BLaER1 (cell line): ENCODE results near the gene PLPP4.
"Not testable (repeated sequence)": the region's sequence is repeated elsewhere in the genome, so short reads cannot be mapped to it uniquely, and the experiment has no call there.

ENCODE experiments used
- H3K27ac ChIP-seq: shearing (Covaris generic); formaldehyde crosslinking; 2 replicates; pipeline ENCODE4 v1.8.1; 2022
- H3K27me3 ChIP-seq: shearing (Covaris generic); formaldehyde crosslinking; 2 replicates; pipeline ENCODE4 v1.8.1; 2022
- H3K36me3 ChIP-seq: shearing (Covaris generic); formaldehyde crosslinking; 2 replicates; pipeline ENCODE4 v1.8.1; 2022
- H3K4me1 ChIP-seq: shearing (Covaris generic); formaldehyde crosslinking; 2 replicates; pipeline ENCODE4 v1.8.1; 2022
- H3K4me2 ChIP-seq: shearing (Covaris generic); formaldehyde crosslinking; 2 replicates; pipeline ENCODE4 v1.8.1; 2022
- H3K4me3 ChIP-seq: shearing (Covaris generic); formaldehyde crosslinking; 2 replicates; pipeline ENCODE4 v1.8.1; 2022
- H3K9ac ChIP-seq: shearing (Covaris generic); formaldehyde crosslinking; 2 replicates; pipeline ENCODE4 v1.8.1; 2022
- H3K9me3 ChIP-seq: shearing (Covaris generic); formaldehyde crosslinking; 2 replicates; pipeline ENCODE4 v1.8.1; 2022
- H4K20me1 ChIP-seq: shearing (Covaris generic); formaldehyde crosslinking; 2 replicates; pipeline ENCODE4 v1.8.1; 2022
- Cebpa-rat ChIP-seq: shearing (Covaris generic); IDR thresholded peaks from 2 replicates; pipeline ENCODE4 v1.8.1; 2022

Gene PLPP4

DNA sequence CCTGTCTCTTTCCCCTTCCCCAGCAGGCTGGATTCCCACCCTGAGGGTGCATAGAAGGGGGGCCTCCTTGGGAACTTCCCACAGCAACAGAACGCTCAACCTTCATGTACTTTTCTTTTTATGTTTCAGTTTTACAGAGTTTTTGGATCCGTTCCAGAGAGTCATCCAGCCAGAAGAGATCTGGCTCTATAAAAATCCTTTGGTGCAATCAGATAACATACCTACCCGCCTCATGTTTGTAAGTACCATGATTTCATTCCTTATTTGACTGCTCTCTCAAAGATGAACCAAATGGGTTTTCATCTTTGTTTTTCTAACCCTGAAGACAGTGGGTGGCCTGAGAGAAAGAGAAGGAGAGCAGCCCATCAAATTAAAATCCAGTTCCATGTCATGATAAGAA is 46.7 kb downstream of the PLPP4 start:
- H3K4me1 ChIP-seq, result peaks cover 8% of the 10 kb centered on the region; the same call in 1 of the 2 replicates
- H4K20me1 ChIP-seq, result no peaks in the 10 kb centered on the region; the same call in 1 of the 2 replicates
- no peaks in the 10 kb centered on the region for H3K36me3 ChIP-seq
- no peaks in the 10 kb centered on the region for H3K27me3 ChIP-seq
- no peak overlapping the region for H3K9ac ChIP-seq
- peak overlapping the region; percentile 3; the same call in 1 of the 2 replicates for H3K4me2 ChIP-seq
- H3K4me3 ChIP-seq, result no peak overlapping the region
- no peak overlapping the region for H3K27ac ChIP-seq
- H3K9me3 ChIP-seq, result no peaks in the 10 kb centered on the region
- no peak for TF ChIP-seq Cebpa-rat

DNA sequence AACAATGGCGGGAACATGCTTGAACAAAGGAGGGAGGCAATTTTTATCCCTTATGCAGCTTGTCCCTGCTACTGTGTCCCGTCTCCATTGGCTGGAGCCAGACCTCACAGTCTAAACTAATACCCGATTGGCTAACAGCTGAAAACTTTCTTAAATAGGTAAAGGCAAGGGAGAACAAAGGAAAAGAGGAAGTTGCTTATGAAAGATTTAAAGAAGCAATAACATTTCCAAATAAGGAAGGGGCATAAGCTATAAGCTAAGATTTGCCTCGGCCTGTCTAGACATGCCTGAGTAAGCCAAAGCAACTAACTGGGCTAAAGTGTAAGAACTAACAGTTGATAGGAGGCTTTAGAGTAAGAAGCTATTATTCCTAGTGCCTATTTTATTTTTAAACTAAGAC is 47.2 kb downstream of the PLPP4 start:
- not testable (repeated sequence) for H3K27me3 ChIP-seq, H3K4me2 ChIP-seq, H3K27ac ChIP-seq, H3K4me1 ChIP-seq, H3K9me3 ChIP-seq, H3K36me3 ChIP-seq, H4K20me1 ChIP-seq, H3K4me3 ChIP-seq, H3K9ac ChIP-seq

DNA sequence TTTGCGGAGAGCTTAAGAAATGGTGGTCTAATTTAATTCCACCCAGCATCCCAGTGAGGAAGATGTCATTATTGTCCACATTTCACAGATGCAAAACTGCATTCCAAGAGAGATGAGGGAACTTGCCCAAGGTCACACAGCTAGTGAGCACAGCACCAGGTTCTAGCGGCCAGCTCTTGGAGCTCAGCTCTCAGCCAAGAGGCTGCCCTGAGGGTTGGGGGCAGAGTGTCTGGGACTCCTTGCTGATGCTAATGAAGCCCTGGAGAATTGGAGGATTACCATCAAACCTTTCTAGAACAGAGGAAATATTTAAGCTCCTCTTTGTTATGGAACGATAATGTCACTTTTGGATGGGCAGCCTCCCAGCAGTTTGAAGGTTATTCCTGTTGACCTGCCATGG is 48.0 kb downstream of the PLPP4 start:
- Histone ChIP-seq H3K27ac (no peak overlapping the region), H3K9ac (no peak overlapping the region), H3K9me3 (no peaks in the 10 kb centered on the region), H3K27me3 (no peaks in the 10 kb centered on the region), H3K4me1 (peaks cover 8% of the 10 kb centered on the region; the same call in 1 of the 2 replicates), H3K4me3 (no peak overlapping the region), H3K4me2 (no peak overlapping the region), H4K20me1 (no peaks in the 10 kb centered on the region), H3K36me3 (no peaks in the 10 kb centered on the region)
- TF ChIP-seq Cebpa-rat, result no peak

- Histone ChIP-seq H3K4me1 (peaks cover 8% of the 10 kb centered on the region; the same call in 1 of the 2 replicates), H4K20me1 (no peaks in the 10 kb centered on the region), H3K4me2 (no peak overlapping the region), H3K4me3 (no peak overlapping the region), H3K36me3 (no peaks in the 10 kb centered on the region), H3K9ac (no peak overlapping the region), H3K27ac (no peak overlapping the region), H3K27me3 (no peaks in the 10 kb centered on the region), H3K9me3 (no peaks in the 10 kb centered on the region)
- no peak for TF ChIP-seq Cebpa-rat
Measured at GRCh38 chr10:120505866-120506265, 48.8 kb downstream of the PLPP4 start.

DNA sequence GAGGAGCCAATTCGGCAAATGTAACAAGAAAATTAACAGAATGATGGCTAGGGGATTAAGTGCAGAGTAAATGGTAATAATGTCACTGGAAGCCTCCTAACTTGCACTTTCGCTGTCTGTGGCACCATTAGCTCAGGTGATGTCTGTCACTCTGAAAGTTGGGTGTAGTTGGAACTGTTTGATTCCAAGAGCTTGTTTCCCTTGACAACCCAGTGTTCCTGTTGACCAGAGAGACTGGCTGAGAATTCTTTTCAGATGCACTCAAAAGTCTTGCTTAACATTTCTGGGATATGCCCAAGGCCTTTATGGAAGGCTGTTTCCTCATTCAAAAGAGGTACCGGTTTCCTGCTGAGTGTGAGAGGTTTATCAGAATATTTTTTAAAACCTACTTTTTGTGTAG is 49.6 kb downstream of the PLPP4 start:
- Histone ChIP-seq H3K4me1 (peaks cover 8% of the 10 kb centered on the region; the same call in 1 of the 2 replicates), H3K4me3 (no peak overlapping the region), H3K9me3 (no peaks in the 10 kb centered on the region), H3K36me3 (no peaks in the 10 kb centered on the region), H4K20me1 (no peaks in the 10 kb centered on the region), H3K4me2 (no peak overlapping the region), H3K27me3 (no peaks in the 10 kb centered on the region), H3K9ac (no peak overlapping the region), H3K27ac (no peak overlapping the region)
- no peak for TF ChIP-seq Cebpa-rat

DNA sequence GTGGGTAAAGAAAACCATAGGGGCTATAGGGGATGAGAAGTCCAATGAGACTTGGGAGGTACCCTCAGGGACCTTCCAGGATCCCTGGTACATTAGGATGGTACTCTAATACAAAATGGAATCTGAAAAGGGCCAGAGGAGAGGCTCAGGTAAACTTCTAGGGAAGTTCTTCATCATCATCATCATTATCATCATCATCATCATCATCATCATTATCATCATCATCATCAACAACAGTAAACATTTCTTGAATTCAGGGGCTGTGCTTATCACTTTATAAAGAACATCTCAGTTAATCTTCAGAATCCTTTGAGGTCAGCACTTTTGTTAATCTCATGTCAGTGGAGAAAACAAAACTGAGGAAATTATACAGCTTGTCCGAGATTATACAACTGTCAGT is 50.1 kb downstream of the PLPP4 start:
- Histone ChIP-seq H3K4me1 (peaks cover 8% of the 10 kb centered on the region; the same call in 1 of the 2 replicates), H3K36me3 (no peaks in the 10 kb centered on the region), H3K4me3 (no peak overlapping the region)

DNA sequence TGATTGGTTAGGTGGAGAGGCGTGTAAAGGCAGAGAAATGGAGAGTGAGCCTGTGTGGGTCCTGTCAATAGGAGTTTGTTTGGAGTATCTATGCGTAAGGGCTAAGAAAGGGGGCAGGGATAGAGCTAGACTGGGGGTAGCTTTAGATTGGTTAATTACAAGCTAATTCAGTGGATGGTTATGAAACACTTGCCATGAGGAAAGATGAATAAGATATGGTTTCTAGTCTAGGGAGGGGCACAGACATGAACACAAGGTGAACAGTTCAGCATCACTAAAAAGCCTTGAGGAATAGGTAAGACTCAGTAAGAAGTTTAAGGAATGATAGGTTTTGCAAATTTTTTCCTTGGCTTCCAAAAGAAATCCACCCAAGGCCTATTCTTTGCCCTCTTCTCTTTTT is 50.6 kb downstream of the PLPP4 start:
- Histone ChIP-seq H3K4me2 (no peak overlapping the region), H4K20me1 (no peaks in the 10 kb centered on the region), H3K9ac (no peak overlapping the region), H3K9me3 (no peaks in the 10 kb centered on the region), H3K36me3 (no peaks in the 10 kb centered on the region), H3K27ac (no peak overlapping the region), H3K27me3 (no peaks in the 10 kb centered on the region), H3K4me1 (peaks cover 8% of the 10 kb centered on the region; the same call in 1 of the 2 replicates), H3K4me3 (no peak overlapping the region)
- TF ChIP-seq Cebpa-rat, result no peak

More for the DNA sequence above, 50.1 kb downstream of the PLPP4 start:
- no peak overlapping the region for H3K27ac ChIP-seq
- no peaks in the 10 kb centered on the region for H3K9me3 ChIP-seq
- H3K27me3 ChIP-seq, result no peaks in the 10 kb centered on the region
- no peak overlapping the region for H3K4me2 ChIP-seq
- TF ChIP-seq Cebpa-rat, result no peak
- H4K20me1 ChIP-seq, result no peaks in the 10 kb centered on the region
- H3K9ac ChIP-seq, result no peak overlapping the region

GRCh38 chr10:120508393-120508792 is 51.4 kb downstream of the PLPP4 start:
- H3K27me3 ChIP-seq, result no peaks in the 10 kb centered on the region
- H3K4me3 ChIP-seq, result no peak overlapping the region
- H3K27ac ChIP-seq, result no peak overlapping the region
- peaks cover 8% of the 10 kb centered on the region; the same call in 1 of the 2 replicates for H3K4me1 ChIP-seq
- no peak overlapping the region for H3K4me2 ChIP-seq
- H4K20me1 ChIP-seq, result no peaks in the 10 kb centered on the region
- H3K9ac ChIP-seq, result no peak overlapping the region
- no peaks in the 10 kb centered on the region for H3K36me3 ChIP-seq
- no peak for TF ChIP-seq Cebpa-rat
- no peaks in the 10 kb centered on the region for H3K9me3 ChIP-seq

DNA sequence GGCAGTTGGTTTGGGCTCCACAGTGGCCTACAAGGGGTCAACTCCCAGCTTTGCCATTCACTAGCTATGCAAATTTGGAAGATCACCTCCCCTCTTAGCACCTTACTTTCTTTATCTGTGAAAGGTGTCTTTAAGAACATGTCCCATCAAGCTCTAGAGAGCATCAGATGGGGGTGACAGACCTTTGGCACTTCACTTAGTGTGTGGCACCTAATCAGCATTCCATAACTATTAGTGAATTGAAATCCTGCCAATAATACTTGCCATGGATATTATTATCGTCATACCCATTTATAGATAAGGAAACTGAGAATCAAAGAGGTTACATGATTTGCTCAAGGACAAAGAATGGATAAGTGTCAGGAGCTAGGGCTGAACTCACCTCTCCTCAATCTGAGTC is 51.9 kb downstream of the PLPP4 start:
- no peak overlapping the region for H3K9ac ChIP-seq
- peaks cover 8% of the 10 kb centered on the region; the same call in 1 of the 2 replicates for H3K4me1 ChIP-seq
- H3K4me2 ChIP-seq, result no peak overlapping the region
- H3K36me3 ChIP-seq, result no peaks in the 10 kb centered on the region
- no peaks in the 10 kb centered on the region for H4K20me1 ChIP-seq
- no peak for TF ChIP-seq Cebpa-rat
- H3K27ac ChIP-seq, result no peak overlapping the region
- H3K4me3 ChIP-seq, result no peak overlapping the region
- no peaks in the 10 kb centered on the region for H3K27me3 ChIP-seq
- H3K9me3 ChIP-seq, result no peaks in the 10 kb centered on the region

GRCh38 chr10:120511165-120511564 is 54.1 kb downstream of the PLPP4 start:
- Histone ChIP-seq H3K4me3 (no peak overlapping the region), H3K9me3 (no peaks in the 10 kb centered on the region), H3K27ac (no peak overlapping the region), H4K20me1 (no peaks in the 10 kb centered on the region), H3K9ac (no peak overlapping the region), H3K4me2 (no peak overlapping the region), H3K4me1 (no peaks in the 10 kb centered on the region), H3K36me3 (no peaks in the 10 kb centered on the region), H3K27me3 (no peaks in the 10 kb centered on the region)
- no peak for TF ChIP-seq Cebpa-rat

- Histone ChIP-seq H3K9me3 (no peaks in the 10 kb centered on the region), H3K27me3 (no peaks in the 10 kb centered on the region), H3K4me1 (no peaks in the 10 kb centered on the region), H3K36me3 (no peaks in the 10 kb centered on the region), H3K4me2 (no peak overlapping the region), H3K4me3 (no peak overlapping the region), H3K9ac (no peak overlapping the region), H3K27ac (no peak overlapping the region), H4K20me1 (no peaks in the 10 kb centered on the region)
- TF ChIP-seq Cebpa-rat, result no peak
Measured at GRCh38 chr10:120513307-120513796, 56.3 kb downstream of the PLPP4 start.
